GM12873 (cell line): ENCODE results near the gene SP9.

Experiments used
- CTCF ChIP-seq: IDR thresholded peaks from 2 replicates; pipeline ENCODE4 v1.5.1; 2012; ENCODE audit warnings: low read depth, mild to moderate bottlenecking, moderate library complexity, low read length, control low read depth; ENCODE audit not compliant: insufficient read depth; ENCODE audit errors: missing control alignments

The SP9 gene

DNA sequence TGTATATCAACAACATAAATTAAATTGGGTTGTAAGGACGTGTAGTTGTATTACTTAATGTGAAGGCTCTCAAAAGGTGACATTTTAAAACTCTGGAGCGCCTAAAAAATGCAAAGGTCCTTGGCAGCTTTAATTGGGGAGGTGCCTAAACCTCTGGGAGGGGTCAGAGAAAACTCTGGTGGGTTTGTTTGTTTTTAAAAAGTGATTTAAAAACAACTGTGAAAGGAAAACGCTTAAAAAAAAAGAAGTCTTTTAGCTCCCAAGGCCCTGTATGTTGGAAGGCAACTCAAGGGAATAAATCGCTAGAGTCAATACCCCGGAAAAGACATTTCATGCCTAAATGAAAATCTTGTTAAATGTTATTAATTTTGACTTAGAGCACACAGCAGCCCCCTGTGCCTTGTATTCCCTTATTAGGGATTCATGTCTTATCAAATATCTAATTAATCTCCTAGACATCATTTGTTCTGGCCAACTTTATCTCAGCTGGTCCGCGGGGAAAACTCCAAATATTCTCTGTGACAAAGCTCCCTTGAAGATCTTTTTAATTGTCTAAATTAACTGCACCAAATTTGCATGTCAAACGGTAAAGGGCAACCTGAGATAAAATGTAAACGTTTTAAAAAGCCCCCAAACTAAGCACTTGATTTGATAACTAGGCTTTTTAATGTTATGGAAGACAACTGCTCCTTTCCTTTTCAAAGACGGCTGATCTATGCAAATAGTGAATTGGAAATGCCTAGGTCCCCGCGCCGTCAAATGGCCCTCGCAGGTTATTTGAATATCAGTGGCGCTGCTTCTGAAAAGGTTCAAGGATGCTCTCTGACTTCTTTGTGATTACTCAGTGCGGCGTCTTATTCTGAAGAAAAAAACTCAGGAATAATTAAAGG is 4.2 kb downstream of the SP9 start:
- no peak for TF ChIP-seq CTCF

DNA sequence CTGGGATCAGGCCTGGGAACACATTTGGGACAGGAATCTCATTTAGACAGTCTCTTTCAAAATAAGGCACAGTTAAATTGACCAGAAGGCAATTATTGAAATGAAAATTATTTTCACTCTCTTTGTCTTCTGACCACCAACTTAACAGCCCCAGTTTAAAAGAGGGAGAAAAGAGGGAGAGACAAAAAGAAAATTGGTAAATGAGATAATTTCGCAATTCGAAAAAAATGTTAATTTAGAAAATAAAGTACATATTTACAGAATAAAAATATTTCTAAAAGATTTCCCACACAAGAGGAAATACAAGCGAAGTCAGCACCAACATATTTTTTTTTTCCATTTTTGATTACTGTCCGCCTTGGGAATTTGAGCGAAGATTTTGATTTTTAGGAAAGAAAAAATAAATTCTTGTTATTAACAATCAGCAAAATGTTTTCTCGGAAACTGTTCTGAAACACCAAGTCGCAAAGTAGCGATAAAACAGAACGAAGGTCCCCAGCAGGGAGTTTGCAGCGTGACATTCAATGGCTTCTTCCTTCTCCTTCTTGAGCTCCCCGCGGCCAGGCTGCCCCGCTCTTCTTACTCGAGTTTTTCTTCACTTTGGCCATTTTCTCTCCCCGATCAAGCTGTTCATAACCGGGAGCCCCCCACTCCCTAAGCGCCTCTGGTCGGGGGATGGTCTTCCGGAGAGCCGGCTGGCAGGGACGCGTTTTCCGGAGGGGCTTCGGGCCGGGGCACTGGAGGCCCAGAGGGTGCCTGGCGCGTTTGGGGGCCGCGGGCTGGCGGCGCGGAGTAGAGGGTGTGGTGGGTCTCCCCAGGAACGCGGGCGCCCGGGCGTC is 5.0 kb downstream of the SP9 start:
- TF ChIP-seq CTCF, result no peak

GRCh38 chr2:174340400-174341292 is 5.9 kb downstream of the SP9 start:
- TF ChIP-seq CTCF, result no peak

GRCh38 chr2:174341293-174341994 is 6.7 kb downstream of the SP9 start:
- TF ChIP-seq CTCF, result peak; percentile 96

GRCh38 chr2:174341995-174342685 is 7.4 kb downstream of the SP9 start:
- TF ChIP-seq CTCF, result no peak

DNA sequence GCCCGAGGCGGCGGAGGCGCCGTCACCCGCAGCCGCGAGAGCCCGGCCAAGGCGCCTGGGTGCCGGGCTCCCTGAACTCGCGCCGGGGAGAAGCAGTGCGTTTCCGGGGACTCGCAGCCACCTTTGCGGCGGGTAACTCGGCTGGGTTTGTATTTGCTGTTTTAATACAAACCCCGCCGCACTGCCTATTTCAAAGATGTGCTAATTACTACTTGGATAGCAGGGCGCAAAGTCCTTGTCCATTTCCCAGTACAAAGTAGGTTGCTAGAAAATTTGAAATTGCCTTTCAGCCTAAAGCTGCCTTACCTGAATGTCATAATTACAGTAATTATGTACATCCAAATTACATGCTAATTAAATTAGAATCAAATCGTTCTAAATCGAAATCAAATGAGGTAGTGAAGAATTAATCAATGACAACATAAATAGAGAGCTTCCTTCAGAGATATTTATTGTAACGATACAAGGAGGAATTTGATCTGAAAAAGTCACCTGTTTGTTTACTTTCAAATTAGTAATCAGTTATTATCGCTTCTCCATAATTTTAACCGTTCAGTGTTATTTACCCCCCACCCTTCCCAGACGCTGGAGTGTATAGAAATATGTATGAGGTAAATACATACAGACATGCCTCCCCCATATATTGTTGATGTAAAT is 8.1 kb downstream of the SP9 start:
- no peak for TF ChIP-seq CTCF
